LNCaP clone FGC (cell line): ENCODE data around the gene S1PR4.
A peak's percentile ranks its signal among the peaks of the same experiment; 100 is the strongest.

ENCODE experiments used
- DNase-seq: peaks from one replicate; pipeline ENCODE4 v3.0.0-alpha.2; 2011; ENCODE audit warnings: low read depth
- H3K4me3 ChIP-seq: 2 replicates; pipeline ENCODE4 v1.5.1; 2011; ENCODE audit warnings: mild to moderate bottlenecking, low read depth, low read length, control low read depth
- CTCF ChIP-seq: IDR thresholded peaks from 2 replicates; pipeline ENCODE4 v1.5.1; 2012; ENCODE audit warnings: mild to moderate bottlenecking; ENCODE audit not compliant: control insufficient read depth, insufficient read depth; ENCODE audit errors: extremely low read depth

S1PR4 gene

GRCh38 chr19:3178377-3178972 lies at the start of gene S1PR4:
Gene S1PR4, plus strand, starts transcription at chr19:3178769. Its CDS starts 24 bp downstream, at chr19:3178793.
- no peak within 1 kb of the TSS for H3K4me3 ChIP-seq

GRCh38 chr19:3129112-3129511 lies 49.5 kb upstream of the S1PR4 start:
- H3K4me3 ChIP-seq = no peak overlapping the region
- peak; percentile 18 for DNase-seq
- TF ChIP-seq CTCF = peak; percentile 59

More at GRCh38 chr19:3178377-3178972, at the start of gene S1PR4:
- TF ChIP-seq CTCF = no peak
- DNase-seq = no peak

GRCh38 chr19:3131168-3131567 lies 47.4 kb upstream of the S1PR4 start:
- no peak for DNase-seq
- no peak overlapping the region for H3K4me3 ChIP-seq
- no peak for TF ChIP-seq CTCF

GRCh38 chr19:3132971-3133792 lies 45.4 kb upstream of the S1PR4 start:
- DNase-seq = peak; percentile 13
- H3K4me3 ChIP-seq = no peak overlapping the region
- no peak for TF ChIP-seq CTCF

- no peak for DNase-seq
Observed at GRCh38 chr19:3133793-3134116, 44.8 kb upstream of the S1PR4 start.

GRCh38 chr19:3135961-3136683 lies 42.4 kb upstream of the S1PR4 start, which contains the start of gene GNA15:
Gene GNA15, plus strand, starts transcription at chr19:3136033. Its CDS starts 418 bp downstream, at chr19:3136451.
- no peak for DNase-seq
- no peak within 1 kb of the TSS for H3K4me3 ChIP-seq
- no peak for TF ChIP-seq CTCF

More at GRCh38 chr19:3133793-3134116, 44.8 kb upstream of the S1PR4 start:
- no peak for TF ChIP-seq CTCF
- H3K4me3 ChIP-seq = no peak overlapping the region
